IMR-90 (cell line): ENCODE results near the gene NECTIN4. TPM values are rescaled to one million over a fixed set of nuclear protein-coding genes. Genes with fewer than 3 reads are reported as not detected.

Source experiments
- ATAC-seq: fragments of 200-7000 bp; cut with Tn5 transposase; 2 replicates; pipeline ENCODE4 v1.9.1; 2020; ENCODE audit warnings: low read depth, mild to moderate bottlenecking, moderate library complexity
- BruUV-seq: library from RNA; stranded (reverse); fragments of 400-500 nt; replicated peaks from 2 replicates; lab custom pipeline; 2021; lab: Mats Ljungman, UMichigan
- CTCF ChIA-PET: fragments of 300-600 bp; formaldehyde crosslinking; extraction: SDS; loops from one replicate; lab custom pipeline; 2021; ENCODE audit warnings: antibody characterized with exemption; lab: Yijun Ruan, JAX
- POLR2A ChIA-PET: fragments of 300-600 bp; sonication (Branson Sonifier 250); formaldehyde crosslinking; loops from one replicate; lab custom pipeline; 2022; ENCODE audit warnings: antibody characterized with exemption; ENCODE audit not compliant: unreplicated experiment; lab: Charles Lee
- DNase-seq: peaks from one replicate; pipeline ENCODE4 v3.0.0; 2013
- H2AFZ ChIP-seq: replicated peaks from 2 replicates; pipeline ENCODE3; 2013; ENCODE audit warnings: low read length, mild to moderate bottlenecking; ENCODE audit not compliant: poor library complexity
- H2AK5ac ChIP-seq: 2 replicates; pipeline ENCODE4 v1.6.1; 2013; ENCODE audit warnings: low read depth, low read length, inconsistent platforms
- H2AK9ac ChIP-seq: replicated peaks from 2 replicates; pipeline ENCODE3; 2013; ENCODE audit warnings: mild to moderate bottlenecking, low read depth, low read length, moderate library complexity; ENCODE audit not compliant: poor library complexity
- H2BK120ac ChIP-seq: 2 replicates; pipeline ENCODE4 v1.6.1; 2013; ENCODE audit warnings: low read depth, low read length, inconsistent platforms
- H2BK15ac ChIP-seq: 3 replicates; pipeline ENCODE4 v1.6.1; 2013; ENCODE audit warnings: low read depth, low read length, inconsistent platforms
- H2BK20ac ChIP-seq: 2 replicates; pipeline ENCODE4 v1.6.1; 2013; ENCODE audit warnings: low read depth, mild to moderate bottlenecking, inconsistent platforms, low read length, moderate library complexity
- H2BK5ac ChIP-seq: 2 replicates; pipeline ENCODE4 v1.6.1; 2013; ENCODE audit warnings: mild to moderate bottlenecking, low read depth, low read length, inconsistent platforms; ENCODE audit not compliant: poor library complexity, severe bottlenecking
- H3K14ac ChIP-seq: replicated peaks from 2 replicates; pipeline ENCODE4 v1.6.1; 2013; ENCODE audit warnings: low read depth, low read length, inconsistent platforms
- H3K18ac ChIP-seq: 2 replicates; pipeline ENCODE4 v1.6.1; 2013; ENCODE audit warnings: low read depth, low read length, control low read depth
- H3K23ac ChIP-seq: 2 replicates; pipeline ENCODE4 v1.6.1; 2013; ENCODE audit warnings: low read depth, low read length, inconsistent platforms
- H3K27ac ChIP-seq: 2 replicates; pipeline ENCODE4 v1.5.1; 2013; ENCODE audit warnings: mild to moderate bottlenecking, control low read depth, low read length; ENCODE audit not compliant: insufficient read depth
- H3K27me3 ChIP-seq: 2 replicates; pipeline ENCODE4 v1.6.1; 2013; ENCODE audit warnings: low read length; ENCODE audit not compliant: control insufficient read depth, insufficient read depth
- H3K36me3 ChIP-seq: 2 replicates; pipeline ENCODE4 v1.6.1; 2013; ENCODE audit warnings: low read length, mixed read lengths; ENCODE audit not compliant: control insufficient read depth, insufficient read depth
- H3K4ac ChIP-seq: 2 replicates; pipeline ENCODE4 v1.6.1; 2013; ENCODE audit warnings: low read depth, low read length, inconsistent platforms
- H3K4me1 ChIP-seq: 2 replicates; pipeline ENCODE4 v1.6.1; 2013; ENCODE audit warnings: low read length, mixed read lengths; ENCODE audit not compliant: control insufficient read depth, insufficient read depth
- H3K4me2 ChIP-seq: 2 replicates; pipeline ENCODE4 v1.6.1; 2013; ENCODE audit warnings: low read depth, mild to moderate bottlenecking, control low read depth, low read length, moderate library complexity
- H3K4me3 ChIP-seq: 2 replicates; pipeline ENCODE4 v1.5.1; 2013; ENCODE audit warnings: low read depth, mild to moderate bottlenecking, control low read depth, low read length, moderate library complexity; ENCODE audit not compliant: insufficient read depth
- H3K56ac ChIP-seq: 2 replicates; pipeline ENCODE4 v1.6.1; 2013; ENCODE audit warnings: low read length, inconsistent platforms; ENCODE audit not compliant: insufficient read depth; ENCODE audit errors: extremely low read depth
- H3K79me1 ChIP-seq, 2 experiments: 2 replicates each; pipeline ENCODE4 v1.6.1; 2013; ENCODE audit warnings: low read length in 2 of 2, inconsistent platforms in 1 of 2, low read depth in 1 of 2
- H3K9ac ChIP-seq: 2 replicates; pipeline ENCODE4 v1.6.1; 2013; ENCODE audit warnings: low read depth, low read length, control low read depth
- H3K9me1 ChIP-seq: 2 replicates; pipeline ENCODE4 v1.6.1; 2013; ENCODE audit warnings: low read length, inconsistent platforms; ENCODE audit not compliant: insufficient read depth
- H3K9me3 ChIP-seq: 2 replicates; pipeline ENCODE4 v1.6.1; 2013; ENCODE audit warnings: low read length; ENCODE audit not compliant: control insufficient read depth, insufficient read depth
- H4K20me1 ChIP-seq: 2 replicates; pipeline ENCODE4 v1.6.1; 2013; ENCODE audit warnings: low read length, inconsistent platforms; ENCODE audit not compliant: insufficient read depth
- H4K5ac ChIP-seq: 2 replicates; pipeline ENCODE4 v1.6.1; 2013; ENCODE audit warnings: mild to moderate bottlenecking, low read depth, low read length, control low read depth
- H4K8ac ChIP-seq, 2 experiments: 2 replicates each; pipeline ENCODE4 v1.6.1; 2013; ENCODE audit warnings: low read depth in 2 of 2, low read length in 2 of 2, control low read depth in 1 of 2, inconsistent platforms in 1 of 2
- H4K91ac ChIP-seq: 2 replicates; pipeline ENCODE4 v1.6.1; 2013; ENCODE audit warnings: low read depth, low read length, inconsistent platforms; ENCODE audit not compliant: insufficient read depth
- BHLHE40 ChIP-seq: fragments of 150-350 bp; IDR thresholded peaks from 2 replicates; pipeline ENCODE4 v1.6.1; 2016; ENCODE audit warnings: mild to moderate bottlenecking, low read depth, low read length
- CEBPB ChIP-seq: IDR thresholded peaks from 2 replicates; pipeline ENCODE4 v1.6.1; 2012; ENCODE audit warnings: low read depth, low read length, improper control_type of control experiment
- CTCF ChIP-seq: conservative IDR thresholded peaks from 2 replicates; pipeline ENCODE4 v1.5.1; 2012; ENCODE audit warnings: mild to moderate bottlenecking, low read depth, low read length, improper control_type of control experiment
- FOS ChIP-seq: fragments of 150-350 bp; IDR thresholded peaks from 2 replicates; pipeline ENCODE4 v1.6.1; 2016; ENCODE audit warnings: low read depth, low read length
- MAFK ChIP-seq: IDR thresholded peaks from 2 replicates; pipeline ENCODE4 v1.6.1; 2012; ENCODE audit warnings: low read depth, low read length, improper control_type of control experiment
- MAZ ChIP-seq: IDR thresholded peaks from 2 replicates; pipeline ENCODE4 v1.6.1; 2012; ENCODE audit warnings: low read depth, mild to moderate bottlenecking, low read length, improper control_type of control experiment, moderate library complexity, borderline replicate concordance
- MXI1 ChIP-seq: IDR thresholded peaks from 2 replicates; pipeline ENCODE4 v1.6.1; 2012; ENCODE audit warnings: low read depth, mild to moderate bottlenecking, low read length, moderate library complexity, borderline replicate concordance
- NFE2L2 ChIP-seq: fragments of 150-350 bp; IDR thresholded peaks from 2 replicates; pipeline ENCODE4 v1.6.1; 2016; ENCODE audit warnings: low read depth, mild to moderate bottlenecking, low read length
- POLR2A ChIP-seq: IDR thresholded peaks from 2 replicates; pipeline ENCODE4 v1.6.1; 2012; ENCODE audit warnings: mild to moderate bottlenecking, low read depth, low read length
- RAD21 ChIP-seq: IDR thresholded peaks from 2 replicates; pipeline ENCODE4 v1.6.1; 2012; ENCODE audit warnings: low read length, improper control_type of control experiment
- RCOR1 ChIP-seq: IDR thresholded peaks from 2 replicates; pipeline ENCODE4 v1.6.1; 2012; ENCODE audit warnings: mild to moderate bottlenecking, low read length, improper control_type of control experiment; ENCODE audit not compliant: insufficient replicate concordance
- RFX5 ChIP-seq: IDR thresholded peaks from 2 replicates; pipeline ENCODE4 v1.8.0; 2012; ENCODE audit warnings: low read depth, mild to moderate bottlenecking, low read length, moderate library complexity
- SMC3 ChIP-seq: fragments of 150-350 bp; IDR thresholded peaks from 2 replicates; pipeline ENCODE4 v1.6.1; 2016; ENCODE audit warnings: low read depth, mild to moderate bottlenecking, antibody characterized with exemption, low read length, moderate library complexity
- USF2 ChIP-seq: fragments of 150-350 bp; IDR thresholded peaks from 2 replicates; pipeline ENCODE4 v1.6.1; 2017; ENCODE audit warnings: mild to moderate bottlenecking, antibody characterized with exemption, low read length, low read depth
- WGBS, 2 experiments: methylation state at CpG; one replicate each; pipeline versions ENCODE4 v1.1.5 to v1.1.7; 2013; ENCODE audit warnings: missing lambda C conversion rate in 2 of 2; ENCODE audit not compliant: insufficient read length in 1 of 2; ENCODE audit errors: extremely low coverage in 2 of 2; 5-methylcytosine and 5-hydroxymethylcytosine counted together
- dilution Hi-C: fragments of 300-500 bp; cut with HindIII; formaldehyde crosslinking; loops from one replicate; pipeline ENCODE4 v1.14.3; 2018; ENCODE audit warnings: low sequenced_read_pairs; ENCODE audit not compliant: unreplicated experiment
- in situ Hi-C: fragments of 300-500 bp; cut with MboI; formaldehyde crosslinking; loops from 3 replicates; pipeline ENCODE4 v1.14.3; 2019; ENCODE audit warnings: low sequenced_read_pairs, inconsistent platforms, mixed read lengths
- intact Hi-C: fragments of 100-400 bp; cut with micrococcal nuclease; formaldehyde crosslinking; loops from 2 replicates; pipeline ENCODE4 v1.10.0; 2022
- polyA plus RNA-seq, 3 experiments: library from polyadenylated mRNA; depleted of rRNA; stranded (reverse); fragments of >200 nt; gene quantifications; 2 replicates each; pipeline ENCODE4 v1.2.3, GENCODE V29; 2012; ENCODE audit warnings: low replicate concordance in 1 of 3
- total RNA-seq: library from RNA; depleted of rRNA; stranded (reverse); fragments of >200 nt; gene quantifications from 2 replicates; pipeline ENCODE4 v1.2.3, GENCODE V29; 2012

Gene NECTIN4
- total and polyA plus RNA-seq, 2 of the 4 experiments (the other 2 are of a cell fraction) = 0.18 to 0.24 TPM

DNA sequence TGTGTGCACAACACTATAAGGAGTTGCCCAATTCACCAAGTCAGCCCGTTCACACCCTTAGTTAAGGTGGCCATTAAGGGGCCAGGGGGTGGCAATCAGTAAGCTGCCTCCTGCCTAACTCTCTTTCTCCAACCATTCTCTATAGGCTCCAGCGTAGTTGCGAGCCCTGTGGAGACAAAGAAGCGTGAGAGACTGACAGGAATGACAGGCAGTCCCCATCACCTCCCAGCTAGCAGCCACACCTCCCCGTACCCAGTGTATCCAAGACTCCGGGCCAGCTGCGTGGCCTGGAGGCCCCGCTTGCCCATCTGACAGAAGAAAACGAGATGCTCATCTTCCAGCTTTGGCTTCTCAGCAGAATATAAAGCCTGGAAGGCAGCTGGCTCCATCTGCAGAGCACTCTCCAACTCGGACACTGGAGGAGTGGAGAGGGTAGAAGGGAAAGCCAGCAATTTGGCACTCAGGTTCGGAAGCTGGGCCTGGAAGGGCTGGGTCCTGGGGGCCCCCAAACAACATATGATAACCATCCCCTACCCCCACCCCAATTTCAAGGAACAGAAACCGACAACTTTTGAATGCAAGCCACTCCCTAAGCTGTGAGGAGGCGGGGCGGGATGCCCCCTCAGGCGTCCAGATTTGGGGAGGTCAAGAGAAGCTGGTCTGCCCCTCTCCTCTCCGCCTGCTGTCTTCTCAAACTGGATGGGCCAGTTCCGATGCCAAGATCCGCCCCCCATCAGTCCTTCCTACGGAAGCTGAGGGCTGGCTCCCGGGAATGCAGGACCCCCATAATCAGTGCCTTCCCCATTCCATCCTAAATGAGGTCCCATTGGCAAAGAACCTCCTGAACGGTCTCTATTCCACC, 51.5 kb downstream of the NECTIN4 start (continued):
- no peak for TF ChIP-seq MAZ

DNA sequence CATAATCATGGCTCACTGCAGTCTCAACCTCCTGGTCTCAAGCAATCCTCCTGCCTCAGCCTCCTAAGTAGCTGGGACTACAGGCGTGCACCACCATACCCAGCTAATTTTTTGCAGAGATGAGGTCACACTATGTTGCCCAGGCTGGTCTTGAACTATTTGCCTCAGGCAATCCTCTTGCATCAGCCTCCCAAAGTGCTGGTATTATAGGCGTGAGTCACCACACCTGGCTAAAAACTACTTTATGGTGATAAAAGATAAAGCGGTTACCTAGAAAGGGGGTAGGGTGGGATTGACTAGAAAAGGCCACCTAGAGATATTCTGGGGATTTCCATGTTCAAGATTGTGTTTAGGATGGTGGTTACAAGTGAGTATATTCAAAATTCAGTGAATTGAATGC, 55.6 kb downstream of the NECTIN4 start:
- dilution Hi-C loops (no loop called here), intact Hi-C loops (no loop called here), in situ Hi-C loops (no loop called here)
- no peak for DNase-seq
- H3K9me1 ChIP-seq = no peaks in the 10 kb centered on the region
- no peak overlapping the region for H4K8ac ChIP-seq
- CTCF ChIA-PET = no interaction called here
- no peak overlapping the region for H3K4ac ChIP-seq
- no peak overlapping the region for H3K18ac ChIP-seq
- no peak for ATAC-seq
- no peaks in the 10 kb centered on the region for H3K79me1 ChIP-seq
- no peak overlapping the region for H4K5ac ChIP-seq
- H3K27me3 ChIP-seq = no peaks in the 10 kb centered on the region
- no peak overlapping the region for H3K56ac ChIP-seq
- no peak overlapping the region for H2BK5ac ChIP-seq
- no peak overlapping the region for H2BK20ac ChIP-seq
- no peak overlapping the region for H2AFZ ChIP-seq
- no peak overlapping the region for H3K23ac ChIP-seq
- H3K4me3 ChIP-seq = no peak overlapping the region
- no peaks in the 10 kb centered on the region for H4K20me1 ChIP-seq
- no peaks in the 10 kb centered on the region for H3K9me3 ChIP-seq
- H2AK5ac ChIP-seq = no peak overlapping the region
- peaks cover 11% of the 10 kb centered on the region for H3K36me3 ChIP-seq
- no peak overlapping the region for H3K27ac ChIP-seq
- H3K14ac ChIP-seq = no peak overlapping the region
- no peak overlapping the region for H2BK15ac ChIP-seq
- TF ChIP-seq NFE2L2 (no peak), RFX5 (no peak), RAD21 (no peak), USF2 (no peak), BHLHE40 (no peak), POLR2A (no peak), MXI1 (no peak), RCOR1 (no peak), SMC3 (no peak), MAZ (no peak), CEBPB (no peak), CTCF (no peak), FOS (no peak), MAFK (no peak)
- POLR2A ChIA-PET = no interaction called here
- WGBS, 2 experiments = 80% methylated on average over 1 of the region's 3 CpGs; no CpG with 5 or more reads in 1 of the 2 experiments
- H3K4me2 ChIP-seq = no peak overlapping the region
- no peaks in the 10 kb centered on the region for H3K4me1 ChIP-seq
- no peak overlapping the region for H3K9ac ChIP-seq
- no peak overlapping the region for H2BK120ac ChIP-seq
- no TSS peak for BruUV-seq
- no peak overlapping the region for H4K91ac ChIP-seq
- H2AK9ac ChIP-seq = no peak overlapping the region
